Measurements from ENCODE around the gene CFAP77.

The CFAP77 gene

DNA sequence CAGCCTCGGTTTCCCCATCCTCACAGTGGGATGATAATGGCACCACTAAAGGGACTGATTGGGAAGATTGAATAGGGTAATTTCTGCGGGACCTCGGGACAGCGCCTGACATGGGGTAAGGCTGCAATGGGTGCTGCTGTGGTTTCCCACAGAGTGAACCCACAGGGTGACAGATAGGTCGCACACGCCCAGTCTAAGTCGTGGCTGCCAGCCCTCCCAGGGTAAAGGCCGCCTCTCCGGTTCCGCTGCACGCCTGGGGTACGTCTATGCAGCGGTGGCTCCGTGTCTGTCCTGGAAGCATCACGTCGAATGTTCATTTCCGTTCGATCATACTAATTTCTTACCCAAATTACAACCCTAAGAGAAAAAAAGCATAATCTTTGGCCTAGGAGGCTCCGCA, 631 bp downstream of the CFAP77 start:
- DNase-seq (ENCODE audit: low read depth) = no peak
- TF ChIP-seq, protein P1, sequence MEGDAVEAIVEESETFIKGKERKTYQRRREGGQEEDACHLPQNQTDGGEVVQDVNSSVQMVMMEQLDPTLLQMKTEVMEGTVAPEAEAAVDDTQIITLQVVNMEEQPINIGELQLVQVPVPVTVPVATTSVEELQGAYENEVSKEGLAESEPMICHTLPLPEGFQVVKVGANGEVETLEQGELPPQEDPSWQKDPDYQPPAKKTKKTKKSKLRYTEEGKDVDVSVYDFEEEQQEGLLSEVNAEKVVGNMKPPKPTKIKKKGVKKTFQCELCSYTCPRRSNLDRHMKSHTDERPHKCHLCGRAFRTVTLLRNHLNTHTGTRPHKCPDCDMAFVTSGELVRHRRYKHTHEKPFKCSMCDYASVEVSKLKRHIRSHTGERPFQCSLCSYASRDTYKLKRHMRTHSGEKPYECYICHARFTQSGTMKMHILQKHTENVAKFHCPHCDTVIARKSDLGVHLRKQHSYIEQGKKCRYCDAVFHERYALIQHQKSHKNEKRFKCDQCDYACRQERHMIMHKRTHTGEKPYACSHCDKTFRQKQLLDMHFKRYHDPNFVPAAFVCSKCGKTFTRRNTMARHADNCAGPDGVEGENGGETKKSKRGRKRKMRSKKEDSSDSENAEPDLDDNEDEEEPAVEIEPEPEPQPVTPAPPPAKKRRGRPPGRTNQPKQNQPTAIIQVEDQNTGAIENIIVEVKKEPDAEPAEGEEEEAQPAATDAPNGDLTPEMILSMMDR (conservative IDR thresholded peaks at IDR 0.05; ENCODE audit: low read length) = no peak
- H3K4me3 ChIP-seq (ENCODE audit: low read length) = no peak overlapping the region

DNA sequence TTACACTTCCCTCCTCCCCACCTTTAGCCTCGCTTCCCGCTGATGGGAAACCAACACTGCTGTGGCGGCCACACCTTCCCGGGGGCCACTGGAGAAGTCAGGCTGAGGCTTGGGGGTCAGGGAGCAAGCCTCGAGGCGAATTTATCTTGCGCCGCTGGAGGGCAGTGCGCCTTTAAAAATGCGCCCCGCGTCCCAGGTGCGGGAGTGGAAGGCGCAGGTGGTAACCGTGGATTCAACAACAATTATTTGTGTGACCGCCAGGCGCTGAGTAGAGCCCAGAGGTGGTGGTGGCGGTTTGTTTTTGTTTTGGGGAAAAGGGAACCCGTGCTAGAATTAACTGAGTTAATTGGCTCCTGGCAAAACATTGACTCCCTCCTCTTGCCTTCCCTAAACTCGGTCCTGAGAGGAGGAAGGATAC, 1.1 kb downstream of the CFAP77 start:
- H3K4me3 ChIP-seq (ENCODE audit: low read length) = no peak overlapping the region
- TF ChIP-seq, protein P1 (conservative IDR thresholded peaks at IDR 0.05; ENCODE audit: low read length) = peak; percentile 43
- peak; percentile 3 for DNase-seq (ENCODE audit: low read depth)

DNA sequence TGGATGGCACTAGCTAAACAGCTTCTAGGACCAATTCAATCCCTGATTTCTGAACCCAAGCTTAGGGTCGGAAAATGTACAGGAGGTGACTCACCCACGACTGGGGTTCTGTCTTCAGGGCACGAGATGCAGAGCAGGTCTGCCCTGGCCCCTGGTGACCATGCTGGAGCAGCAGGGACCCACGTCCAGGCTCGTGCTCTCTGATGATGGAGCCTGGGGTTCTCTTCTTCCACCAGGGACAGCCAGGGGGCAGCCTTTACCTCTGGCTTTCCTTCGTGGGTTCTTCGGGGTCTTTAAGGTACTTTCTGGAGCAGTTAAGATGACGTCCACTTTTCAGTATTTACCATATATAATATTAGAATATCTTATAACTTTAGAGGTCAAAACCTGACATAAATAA, 2.1 kb downstream of the CFAP77 start:
- no peak for DNase-seq (ENCODE audit: low read depth)
- TF ChIP-seq, protein P1 (conservative IDR thresholded peaks at IDR 0.05; ENCODE audit: low read length) = peak; percentile 56
- H3K4me3 ChIP-seq (ENCODE audit: low read length) = no peak overlapping the region

DNA sequence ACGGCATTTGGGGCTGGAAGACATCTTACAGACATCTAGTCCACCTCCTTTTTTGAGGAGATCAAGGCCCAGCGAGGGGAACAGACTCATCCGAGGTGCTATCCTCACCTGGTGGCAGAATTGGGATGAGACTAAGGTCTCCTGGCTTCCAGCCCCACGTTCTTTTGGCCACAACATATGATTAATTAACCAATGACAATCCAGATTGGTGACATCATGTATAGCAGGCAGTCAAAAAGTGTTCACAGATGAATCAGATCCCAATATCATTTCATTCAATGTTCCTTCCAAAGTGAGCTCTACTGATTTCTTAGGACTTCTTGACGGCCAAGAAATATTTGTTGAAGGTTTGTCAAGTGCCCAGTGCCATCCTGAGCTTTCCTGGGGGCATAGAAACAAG, 3.9 kb downstream of the CFAP77 start:
- no peak overlapping the region for H3K4me3 ChIP-seq (ENCODE audit: low read length)
- TF ChIP-seq, protein P1 (conservative IDR thresholded peaks at IDR 0.05; ENCODE audit: low read length) = no peak
- no peak for DNase-seq (ENCODE audit: low read depth)

DNA sequence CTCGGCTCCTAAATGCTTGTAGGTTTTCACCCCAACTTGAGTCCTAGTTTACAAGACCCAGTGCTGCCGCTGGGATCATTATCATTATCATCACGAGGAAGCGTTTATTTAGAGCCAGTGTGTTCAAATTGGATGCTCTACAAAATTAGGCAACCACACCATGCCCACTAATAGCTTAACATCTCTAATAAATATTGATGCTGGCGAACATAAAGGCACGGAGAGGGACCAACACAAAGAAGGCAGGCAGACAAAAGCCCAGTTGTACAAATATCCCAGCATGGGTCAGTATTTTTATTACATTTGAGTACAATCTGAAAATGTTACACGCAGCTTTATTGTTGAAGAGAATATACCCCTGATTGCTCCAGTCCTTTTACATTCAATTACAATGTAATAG, 4.7 kb downstream of the CFAP77 start:
- no peak for DNase-seq (ENCODE audit: low read depth)
- H3K4me3 ChIP-seq (ENCODE audit: low read length) = no peak overlapping the region
- TF ChIP-seq, protein P1 (conservative IDR thresholded peaks at IDR 0.05; ENCODE audit: low read length) = no peak

DNA sequence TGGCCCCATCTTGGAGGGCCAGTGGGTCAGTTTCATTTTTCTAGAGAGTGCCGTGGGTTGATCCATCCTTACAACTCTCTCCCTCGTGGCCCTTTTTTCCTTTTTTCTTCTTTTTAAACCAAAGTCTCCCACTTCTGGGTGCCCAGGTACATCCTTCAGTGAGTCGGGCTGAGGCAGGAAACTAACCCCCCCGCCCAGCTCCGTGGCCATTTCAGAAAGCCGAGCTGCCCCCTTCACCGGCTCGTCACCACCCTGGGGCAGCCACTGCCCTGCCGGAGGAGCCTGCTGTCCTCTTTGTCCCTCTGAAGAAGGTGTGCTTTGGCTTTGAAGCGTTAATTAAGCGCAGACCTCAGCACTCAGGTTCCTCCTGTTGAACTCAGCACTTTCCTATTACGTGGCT, 5.2 kb downstream of the CFAP77 start:
- DNase-seq (ENCODE audit: low read depth) = no peak
- no peak overlapping the region; the same call in 1 of the 2 replicates for H3K4me3 ChIP-seq (ENCODE audit: low read length)
- TF ChIP-seq, protein P1 (conservative IDR thresholded peaks at IDR 0.05; ENCODE audit: low read length) = no peak

DNA sequence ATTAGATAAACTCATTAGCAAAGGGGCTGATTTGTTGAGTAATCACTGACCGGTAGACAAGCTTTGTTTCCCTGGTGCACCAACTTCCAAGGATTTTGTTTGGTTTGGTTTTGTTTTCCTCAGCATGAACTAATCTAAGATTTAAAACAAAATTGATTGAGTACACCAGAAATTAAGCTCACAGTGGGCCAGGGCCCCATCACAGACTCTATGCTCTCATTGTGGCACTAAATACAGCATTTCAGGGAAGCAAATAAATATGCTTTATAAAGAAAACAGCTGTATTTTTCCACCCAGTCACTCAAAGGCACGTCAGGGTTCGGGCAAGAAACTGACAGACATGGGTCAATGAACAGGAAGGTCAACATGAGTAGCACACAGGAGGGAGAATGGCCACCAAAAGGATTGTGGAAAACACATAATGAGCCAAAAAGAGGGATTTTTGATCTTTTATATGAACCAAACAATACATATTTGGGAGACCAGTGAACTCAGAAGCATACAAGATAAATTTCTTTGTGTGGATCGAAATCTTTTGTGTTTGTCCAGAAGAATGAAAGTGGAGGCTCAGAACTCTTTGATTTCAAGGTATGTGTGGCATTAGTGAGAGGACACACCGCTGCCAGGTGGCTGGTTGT, 8.8 kb downstream of the CFAP77 start:
- no peak overlapping the region for H3K4me3 ChIP-seq (ENCODE audit: low read length)
- no peak for DNase-seq (ENCODE audit: low read depth)
- TF ChIP-seq, protein P1 (conservative IDR thresholded peaks at IDR 0.05; ENCODE audit: low read length) = no peak
